Fibroblast of lung (primary cell): ENCODE measurements around the gene ITIH4. TPM values are rescaled to one million over a fixed set of nuclear protein-coding genes. Genes with fewer than 3 reads are reported as not detected.
A peak's percentile ranks its signal among the peaks of the same experiment; 100 is the strongest.

Source experiments
- DNase-seq, 2 donors: peaks; one replicate each; pipeline versions ENCODE4 v3.0.0 to v3.0.0-alpha.2; 2010; ENCODE audit warnings: low read depth in 2 of 2
- H2AFZ ChIP-seq: 2 replicates; pipeline ENCODE4 v1.5.1; 2012; ENCODE audit warnings: low read length, control low read depth, inconsistent platforms
- H3K27ac ChIP-seq: 2 replicates; pipeline ENCODE4 v1.5.1; 2011; ENCODE audit warnings: low read length, control low read depth; ENCODE audit not compliant: insufficient read depth
- H3K27me3 ChIP-seq: 2 replicates; pipeline ENCODE4 v1.5.1; 2011; ENCODE audit warnings: mild to moderate bottlenecking, low read length; ENCODE audit not compliant: control insufficient read depth, insufficient read depth
- H3K36me3 ChIP-seq: 2 replicates; pipeline ENCODE4 v1.5.1; 2011; ENCODE audit warnings: low read length; ENCODE audit not compliant: control insufficient read depth, insufficient read depth
- H3K4me1 ChIP-seq: 2 replicates; pipeline ENCODE4 v1.5.1; 2011; ENCODE audit warnings: low read length; ENCODE audit not compliant: control insufficient read depth, insufficient read depth; ENCODE audit errors: extremely low read depth
- H3K4me2 ChIP-seq: 2 replicates; pipeline ENCODE4 v1.5.1; 2011; ENCODE audit warnings: low read length, control low read depth; ENCODE audit not compliant: insufficient read depth; ENCODE audit errors: extremely low read depth
- H3K4me3 ChIP-seq, 4 experiments: fragments of 200-600 bp in 1 of 4; sonication (generic) in 1 of 4; replicated peaks in 1 of 4; 2 replicates each; pipeline ENCODE4 v1.5.1; 2011 to 2016; ENCODE audit warnings: low read length in 4 of 4, low read depth in 3 of 4, mild to moderate bottlenecking in 3 of 4, control low read depth in 2 of 4, inconsistent platforms in 1 of 4, mixed read lengths in 1 of 4; ENCODE audit not compliant: insufficient read depth in 1 of 4; ENCODE audit errors: control extremely low read depth in 1 of 4
- H3K79me2 ChIP-seq: 2 replicates; pipeline ENCODE4 v1.5.1; 2012; ENCODE audit warnings: mild to moderate bottlenecking, low read length, inconsistent platforms; ENCODE audit not compliant: control insufficient read depth, insufficient read depth
- H3K9ac ChIP-seq: 2 replicates; pipeline ENCODE4 v1.5.1; 2011; ENCODE audit warnings: mild to moderate bottlenecking, low read length, control low read depth; ENCODE audit not compliant: insufficient read depth
- H3K9me3 ChIP-seq: 2 replicates; pipeline ENCODE4 v1.5.1; 2012; ENCODE audit warnings: low read depth, low read length; ENCODE audit not compliant: control insufficient read depth, insufficient read depth
- H4K20me1 ChIP-seq: 2 replicates; pipeline ENCODE4 v1.5.1; 2011; ENCODE audit warnings: low read length; ENCODE audit not compliant: control insufficient read depth, insufficient read depth; ENCODE audit errors: extremely low read depth
- EZH2 ChIP-seq: IDR thresholded peaks from 2 replicates; pipeline ENCODE4 v1.5.1; 2012; ENCODE audit warnings: low read length, control low read depth, mild to moderate bottlenecking; ENCODE audit errors: missing control alignments
- polyA plus RNA-seq, 2 donors: library from polyadenylated mRNA; depleted of rRNA in 1 of 2; stranded (reverse) in 1 of 2; unstranded in 1 of 2; fragments of >200 nt; gene quantifications; 2 replicates each; pipeline ENCODE4 v1.2.1, GENCODE V29; 2011 to 2012; ENCODE audit warnings: missing spikeins in 1 of 2
- total RNA-seq: library from RNA; depleted of rRNA; stranded (reverse); fragments of >200 nt; gene quantifications from 2 replicates; pipeline ENCODE4 v1.2.1, GENCODE V29; 2014
- TF ChIP-seq, protein P1 (sequence below), 2 donors: IDR thresholded peaks in 1 of 2; conservative IDR thresholded peaks in 1 of 2; 1 replicate in 1 of 2; 2 replicates in 1 of 2; pipeline ENCODE4 v1.5.1; 2011 to 2012; ENCODE audit warnings: low read length in 2 of 2, control low read depth in 1 of 2, inconsistent platforms in 1 of 2, low read depth in 1 of 2, mild to moderate bottlenecking in 1 of 2

Gene ITIH4
- total and polyA plus RNA-seq, 2 donors (not counting 1 experiment from before 2014, with no cell fraction given) = 1.1 to 2.6 TPM

DNA sequence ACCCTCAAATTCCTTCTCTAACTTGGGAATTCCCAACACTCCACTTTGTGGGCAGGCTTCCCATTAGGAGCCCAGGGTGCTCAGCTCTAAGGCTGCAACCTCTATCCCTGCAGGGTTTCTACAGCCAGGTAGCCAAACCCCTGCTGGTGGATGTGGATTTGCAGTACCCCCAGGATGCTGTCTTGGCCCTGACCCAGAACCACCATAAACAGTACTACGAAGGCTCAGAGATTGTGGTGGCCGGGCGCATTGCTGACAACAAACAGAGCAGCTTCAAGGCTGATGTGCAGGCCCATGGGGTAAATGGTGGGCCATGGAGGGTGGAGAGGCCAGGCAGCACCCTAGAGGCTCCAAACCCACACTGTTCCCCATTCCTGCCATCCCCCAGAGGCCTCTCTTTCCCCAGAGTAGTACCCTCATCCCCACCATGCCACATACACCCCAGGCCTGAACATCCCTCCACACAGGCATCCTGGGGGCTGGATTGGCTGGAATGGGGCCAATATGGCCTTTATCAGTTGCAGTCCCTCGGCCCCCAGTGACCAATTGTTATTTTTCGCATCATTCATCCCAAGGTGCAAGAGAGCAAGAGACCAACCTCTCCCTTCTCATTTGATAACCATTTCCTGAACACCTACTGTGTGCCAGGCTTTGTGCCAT lies 45.4 kb downstream of the ITIH4 start:
- Histone ChIP-seq H3K4me3 (no peak overlapping the region), H3K9ac (no peak overlapping the region), H2AFZ (no peak overlapping the region), H3K27ac (no peak overlapping the region), H3K79me2 (no peaks in the 10 kb centered on the region), H3K9me3 (no peaks in the 10 kb centered on the region), H3K4me1 (no peaks in the 10 kb centered on the region), H3K36me3 (no peaks in the 10 kb centered on the region), H4K20me1 (no peaks in the 10 kb centered on the region), H3K27me3 (peaks cover 15% of the 10 kb centered on the region), H3K4me2 (no peak overlapping the region)
- no peak for DNase-seq
- TF ChIP-seq, protein P1, sequence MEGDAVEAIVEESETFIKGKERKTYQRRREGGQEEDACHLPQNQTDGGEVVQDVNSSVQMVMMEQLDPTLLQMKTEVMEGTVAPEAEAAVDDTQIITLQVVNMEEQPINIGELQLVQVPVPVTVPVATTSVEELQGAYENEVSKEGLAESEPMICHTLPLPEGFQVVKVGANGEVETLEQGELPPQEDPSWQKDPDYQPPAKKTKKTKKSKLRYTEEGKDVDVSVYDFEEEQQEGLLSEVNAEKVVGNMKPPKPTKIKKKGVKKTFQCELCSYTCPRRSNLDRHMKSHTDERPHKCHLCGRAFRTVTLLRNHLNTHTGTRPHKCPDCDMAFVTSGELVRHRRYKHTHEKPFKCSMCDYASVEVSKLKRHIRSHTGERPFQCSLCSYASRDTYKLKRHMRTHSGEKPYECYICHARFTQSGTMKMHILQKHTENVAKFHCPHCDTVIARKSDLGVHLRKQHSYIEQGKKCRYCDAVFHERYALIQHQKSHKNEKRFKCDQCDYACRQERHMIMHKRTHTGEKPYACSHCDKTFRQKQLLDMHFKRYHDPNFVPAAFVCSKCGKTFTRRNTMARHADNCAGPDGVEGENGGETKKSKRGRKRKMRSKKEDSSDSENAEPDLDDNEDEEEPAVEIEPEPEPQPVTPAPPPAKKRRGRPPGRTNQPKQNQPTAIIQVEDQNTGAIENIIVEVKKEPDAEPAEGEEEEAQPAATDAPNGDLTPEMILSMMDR (conservative IDR thresholded peaks at IDR 0.05 in 1 of 2, IDR thresholded peaks at IDR 0.05 in 1 of 2; ENCODE audit: low read depth in 1 of 2, low read length in 2 of 2) = no peak
- no peak for TF ChIP-seq EZH2

DNA sequence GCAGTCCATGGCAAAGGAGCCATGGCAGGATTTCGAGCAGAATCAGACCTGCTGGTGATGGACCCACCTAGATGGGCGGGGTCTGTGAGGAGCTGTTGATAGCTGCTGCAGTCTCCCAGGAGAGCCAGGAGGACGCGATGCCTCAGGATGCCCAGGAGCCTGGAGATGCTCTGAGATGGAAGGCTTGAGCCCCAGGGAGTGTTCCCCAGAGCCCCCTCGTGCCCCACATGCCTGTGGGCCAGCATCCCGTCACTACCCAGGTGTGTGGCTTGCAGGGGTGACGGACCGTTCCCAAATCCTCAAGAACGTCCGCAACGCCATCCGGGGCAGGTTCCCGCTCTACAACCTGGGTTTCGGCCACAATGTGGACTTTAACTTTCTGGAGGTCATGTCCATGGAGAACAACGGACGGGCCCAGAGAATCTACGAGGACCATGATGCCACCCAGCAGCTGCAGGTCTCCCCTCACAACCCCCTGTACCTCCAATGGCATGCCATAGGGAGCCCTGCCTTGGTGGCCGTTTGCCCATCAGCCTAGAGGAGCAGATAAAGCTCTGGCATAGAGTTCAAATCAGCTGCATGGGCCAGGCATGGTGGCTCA lies 46.4 kb downstream of the ITIH4 start:
- DNase-seq = no peak
- no peak overlapping the region for H3K4me2 ChIP-seq
- H3K27ac ChIP-seq = no peak overlapping the region
- H2AFZ ChIP-seq = no peak overlapping the region
- no peaks in the 10 kb centered on the region for H3K9me3 ChIP-seq
- H3K27me3 ChIP-seq = peaks cover 17% of the 10 kb centered on the region
- H3K36me3 ChIP-seq = no peaks in the 10 kb centered on the region
- H4K20me1 ChIP-seq = no peaks in the 10 kb centered on the region
- H3K4me3 ChIP-seq = no peak overlapping the region
- no peaks in the 10 kb centered on the region for H3K4me1 ChIP-seq
- no peaks in the 10 kb centered on the region for H3K79me2 ChIP-seq
- H3K9ac ChIP-seq = no peak overlapping the region
- TF ChIP-seq, protein P1 (conservative IDR thresholded peaks at IDR 0.05 in 1 of 2, IDR thresholded peaks at IDR 0.05 in 1 of 2; ENCODE audit: low read depth in 1 of 2, low read length in 2 of 2) = no peak
- TF ChIP-seq EZH2 = no peak

DNA sequence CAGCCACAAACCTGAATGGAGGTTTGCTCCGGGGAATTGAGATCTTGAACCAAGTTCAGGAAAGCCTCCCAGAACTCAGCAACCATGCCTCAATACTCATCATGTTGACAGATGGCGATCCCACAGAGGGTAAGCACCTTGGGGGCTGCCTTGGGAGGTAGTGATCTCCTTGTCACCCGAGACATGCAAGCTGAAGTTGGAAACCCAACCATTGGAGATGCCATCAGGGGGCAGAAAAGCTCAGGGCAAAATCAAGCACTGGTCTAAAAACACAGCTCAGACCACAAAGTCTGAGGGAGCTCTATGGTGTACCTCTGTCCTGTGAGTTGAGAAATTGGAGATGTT lies 47.3 kb downstream of the ITIH4 start:
- Histone ChIP-seq H3K79me2 (no peaks in the 10 kb centered on the region), H2AFZ (no peak overlapping the region), H3K4me3 (no peak overlapping the region), H3K27ac (no peak overlapping the region), H3K4me1 (no peaks in the 10 kb centered on the region), H3K9ac (no peak overlapping the region), H3K36me3 (no peaks in the 10 kb centered on the region), H3K4me2 (no peak overlapping the region), H4K20me1 (no peaks in the 10 kb centered on the region), H3K9me3 (no peaks in the 10 kb centered on the region), H3K27me3 (peaks cover 20% of the 10 kb centered on the region)
- TF ChIP-seq, protein P1 (conservative IDR thresholded peaks at IDR 0.05 in 1 of 2, IDR thresholded peaks at IDR 0.05 in 1 of 2; ENCODE audit: low read depth in 1 of 2, low read length in 2 of 2) = no peak
- no peak for TF ChIP-seq EZH2
- DNase-seq = peak in 1 of 2 donors; percentile 4
